ENCODE measurements around the gene HPS4. TPM values are rescaled to one million over a fixed set of nuclear protein-coding genes. Genes with fewer than 3 reads are reported as not detected.

Gene HPS4
- 22.5 and 28.3 TPM in 2 replicates for polyA plus RNA-seq (2012; rRNA removed)
- 17.2 and 18.4 TPM in 2 replicates for polyA plus RNA-seq (2012; cell fraction: cytosol; rRNA removed)
- 76.6 and 90.5 TPM in 2 replicates for polyA plus RNA-seq (2012; cell fraction: nucleus; rRNA removed)

- H3K36me3 ChIP-seq (replicated peaks in 1 of 2; ENCODE audit: control insufficient read depth in 1 of 2, insufficient read depth in 2 of 2, low read length in 1 of 2), result peaks cover 0 to 12% of the 10 kb centered on the region in 2 experiments
- H4K20me1 ChIP-seq (ENCODE audit: insufficient read depth), result no peaks in the 10 kb centered on the region
- peak within 1 kb of the TSS; percentile 93 for H3K9ac ChIP-seq
- peaks cover 75% of the 10 kb centered on the region for H3K79me2 ChIP-seq (ENCODE audit: insufficient read depth)
- WGBS (ENCODE audit: low lambda C conversion rate), result 4% methylated on average over 17 of the region's 85 CpGs
- H2AFZ ChIP-seq (ENCODE audit: low read depth), result peak within 1 kb of the TSS; percentile 71
- peak within 1 kb of the TSS; percentile 81 to 89 for H3K4me3 ChIP-seq (ENCODE audit: low read depth in 2 of 2, low read length in 1 of 2)
- ChIA-PET CTCF (interaction anchor here (1.0 to 2.0 kb wide), 7 partner anchors 9 to 181 kb away, joined by 3 to 9 read pairs (median 4); no protein-coding TSS in a partner anchor), POLR2A (interaction anchor here (0.6 to 1.6 kb wide), 9 partner anchors 9 to 189 kb away, joined by 3 to 7 read pairs (median 3); partner anchors contain the start of gene TFIP11)
- no peaks in the 10 kb centered on the region for H3K9me3 ChIP-seq
- no peaks in the 10 kb centered on the region for H3K27me3 ChIP-seq (ENCODE audit: insufficient read depth)
- peaks cover 4 to 27% of the 10 kb centered on the region in 2 experiments; a peak in 3 of 4 replicates for H3K4me1 ChIP-seq (ENCODE audit: control insufficient read depth in 1 of 2, insufficient read depth in 2 of 2, low read depth in 1 of 2, low read length in 1 of 2)
- H3K9me2 ChIP-seq, result no peaks in the 10 kb centered on the region
- peak within 1 kb of the TSS; percentile 89 for H3K4me2 ChIP-seq
- H3F3A ChIP-seq (replicated peaks; ENCODE audit: insufficient read depth), result no peaks in the 10 kb centered on the region
- peak; percentile 97 for DNase-seq
- H3K27ac ChIP-seq (ENCODE audit: low read depth in 2 of 2, low read length in 1 of 2), result peak within 1 kb of the TSS; percentile 68 to 83
- TF ChIP-seq GATA2 (CRISPR knock-in tag; IDR thresholded peaks at IDR 0.05) (0 out of 2 replicates have a peak, but pooled peaks have one; percentile 13), TCF12 (IDR thresholded peaks at IDR 0.05) (no peak), FOXJ3 (CRISPR knock-in tag; IDR thresholded peaks at IDR 0.05) (no peak), FOSL2 (IDR thresholded peaks at IDR 0.05; ENCODE audit: borderline replicate concordance, low read depth) (no peak), RAD21 (IDR thresholded peaks at IDR 0.05; ENCODE audit: low read length) (no peak), YY1 (IDR thresholded peaks at IDR 0.05; ENCODE audit: low read depth) (peak; percentile 90), IRF3 (IDR thresholded peaks at IDR 0.05; ENCODE audit: low read depth, low read length) (no peak), POLR2AphosphoS5 (IDR thresholded peaks at IDR 0.05; ENCODE audit: low read depth, low read length) (peak; percentile 77), FOXM1 (IDR thresholded peaks at IDR 0.05; ENCODE audit: low read depth) (no peak), NRF1 (IDR thresholded peaks at IDR 0.05; ENCODE audit: low read depth, low read length) (no peak), TEAD4 (IDR thresholded peaks at IDR 0.05; ENCODE audit: borderline replicate concordance, insufficient read depth) (no peak), JUND (IDR thresholded peaks at IDR 0.05) (no peak), RCOR1 (IDR thresholded peaks at IDR 0.05; ENCODE audit: low read length) (peak; percentile 60; the same call in 1 of the 2 replicates), SMC3 (IDR thresholded peaks at IDR 0.05; ENCODE audit: low read depth, low read length) (no peak), CHD2 (IDR thresholded peaks at IDR 0.05; ENCODE audit: low read length, partially characterized antibody) (peak; percentile 71), USF1 (IDR thresholded peaks at IDR 0.05; ENCODE audit: borderline replicate concordance, low read depth) (peak; percentile 82), MAX (IDR thresholded peaks at IDR 0.05; ENCODE audit: low read depth) (peak; percentile 84), PBX3 (IDR thresholded peaks at IDR 0.05) (0 out of 2 replicates have a peak, but pooled peaks have one; percentile 21), TAF1 (IDR thresholded peaks at IDR 0.05; ENCODE audit: borderline replicate concordance, low read depth, low read length) (peak; percentile 86), GABPA (IDR thresholded peaks at IDR 0.05; ENCODE audit: low read depth) (no peak; the same call in 1 of the 2 replicates), EZH2phosphoT487 (IDR thresholded peaks at IDR 0.05; ENCODE audit: borderline replicate concordance, low read depth) (no peak), RXRA (IDR thresholded peaks at IDR 0.05; ENCODE audit: borderline replicate concordance, low read depth) (no peak), USF2 (IDR thresholded peaks at IDR 0.05; ENCODE audit: borderline replicate concordance, low read depth, low read length) (peak; percentile 42; the same call in 1 of the 2 replicates), RFX5 (IDR thresholded peaks at IDR 0.05; ENCODE audit: low read length) (no peak), SIN3A (IDR thresholded peaks at IDR 0.05; ENCODE audit: borderline replicate concordance, low read depth, low read length) (peak; percentile 72; the same call in 1 of the 2 replicates), EP300 (IDR thresholded peaks at IDR 0.05; ENCODE audit: borderline replicate concordance in 1 of 2, low read depth in 1 of 2, low read length in 1 of 2) (peak in 1 of 2 experiments; percentile 18; a peak in 1 of 4 replicates), MXI1 (IDR thresholded peaks at IDR 0.05; ENCODE audit: low read depth, low read length) (peak; percentile 90), NFIC (IDR thresholded peaks at IDR 0.05; ENCODE audit: borderline replicate concordance) (no peak)
Measured at GRCh38 chr22:26483439-26484359, at the start of gene HPS4, which contains the start of gene SRRD. Gene HPS4, minus strand, starts transcription at chr22:26483783. Its CDS starts 2,021 bp downstream, at chr22:26481762. Gene SRRD, plus strand, starts transcription at chr22:26483877. Its CDS starts 14 bp downstream, at chr22:26483891.

All from SK-N-SH (cell line).